Measurements from ENCODE around the gene AVPI1.
A peak's percentile ranks its signal among the peaks of the same experiment; 100 is the strongest.
"Not testable (repeated sequence)": the region's sequence is repeated elsewhere in the genome, so short reads cannot be mapped to it uniquely, and the experiment has no call there.

Gene AVPI1

DNA sequence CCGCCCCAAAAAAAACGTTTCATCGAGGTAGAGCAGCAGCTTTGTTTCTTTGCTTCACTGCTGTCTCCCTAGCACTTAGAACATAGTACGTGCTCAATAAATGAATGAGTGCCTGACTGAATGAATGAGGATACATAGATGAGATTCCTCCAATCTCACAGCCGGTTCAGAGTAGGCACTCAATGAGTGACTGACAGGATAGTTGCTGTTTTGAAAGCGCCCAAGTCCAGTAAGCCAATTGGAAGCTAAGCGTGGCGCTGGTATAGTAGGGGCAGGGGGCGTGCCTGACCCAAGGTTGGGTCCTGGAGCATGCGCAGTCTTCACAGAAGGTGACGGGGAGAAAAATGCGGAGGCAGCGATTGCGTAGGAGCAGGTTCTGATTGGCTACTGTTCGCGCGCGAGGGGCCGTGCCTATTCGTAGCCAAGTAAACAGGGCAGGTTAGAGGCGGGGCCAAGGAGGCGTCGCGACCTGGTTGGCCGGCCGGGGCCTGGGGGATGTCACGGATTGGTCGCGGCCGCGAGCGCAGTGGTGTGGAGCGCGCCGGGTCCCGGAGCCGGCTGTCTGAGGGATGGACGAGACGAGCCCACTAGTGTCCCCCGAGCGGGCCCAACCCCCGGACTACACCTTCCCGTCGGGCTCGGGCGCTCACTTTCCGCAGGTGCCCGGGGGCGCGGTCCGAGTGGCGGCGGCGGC is 46.7 kb downstream of the AVPI1 start, which contains the start of gene PI4K2A:
Gene PI4K2A, plus strand, starts transcription at position 498 of the 694 bp plus-strand sequence. Its CDS starts 72 bp downstream, at position 570.
- DNase-seq, result peak; percentile 98

DNA sequence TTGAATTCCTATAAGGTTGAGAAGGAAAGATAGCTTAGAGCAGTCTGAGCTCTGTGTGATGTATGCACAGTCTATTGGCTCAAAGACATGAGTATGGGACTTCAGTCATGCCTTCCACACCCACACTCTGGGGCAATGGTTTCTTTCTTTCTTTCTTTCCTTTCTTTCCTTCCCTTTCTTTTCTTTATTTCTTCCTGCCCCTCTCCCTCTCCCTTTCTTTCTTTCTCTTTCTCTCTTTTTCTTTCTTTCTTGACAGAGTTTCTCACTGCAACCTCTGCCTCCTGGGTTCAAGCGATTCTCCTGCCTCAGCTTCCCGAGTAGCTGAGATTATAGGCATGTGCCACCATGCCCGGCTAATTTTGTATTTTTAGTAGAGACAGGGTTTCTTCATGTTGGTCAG is 48.0 kb downstream of the AVPI1 start:
- not testable (repeated sequence) for DNase-seq

- no peak for DNase-seq
These were observed 51.5 kb downstream of the AVPI1 start for GRCh38 chr10:97635577-97635976.

DNA sequence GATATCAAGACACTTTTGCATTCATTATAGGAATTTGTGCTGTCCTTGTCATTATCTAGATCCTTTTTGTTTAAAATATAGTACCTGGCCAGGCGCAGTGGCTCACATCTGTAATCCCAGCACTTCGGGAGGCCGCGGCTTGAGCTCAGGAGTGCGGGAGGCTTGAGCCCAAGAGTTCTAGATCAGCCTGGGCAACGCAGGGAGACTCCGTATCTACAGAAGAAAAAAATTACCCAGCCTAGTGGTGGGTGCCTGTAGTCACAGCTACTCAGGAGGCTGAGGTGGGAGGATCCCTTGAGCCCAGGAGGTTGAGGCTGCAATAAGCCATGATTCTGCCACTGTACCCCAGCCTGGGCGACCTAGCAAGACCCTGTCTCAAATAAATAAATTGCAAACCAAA is 53.1 kb downstream of the AVPI1 start:
- DNase-seq, result no peak

GRCh38 chr10:97632949-97633884 is 53.8 kb downstream of the AVPI1 start, which contains the start of gene MORN4:
Gene MORN4 (minus strand): TSS chr10:97633500. CDS start chr10:97619653, 13,847 bp downstream.
- peak; percentile 89 for DNase-seq

- no peak for DNase-seq
These were observed 55.9 kb downstream of the AVPI1 start for GRCh38 chr10:97631098-97631497.

GRCh38 chr10:97629289-97629688 is 57.8 kb downstream of the AVPI1 start:
- DNase-seq, result no peak

- DNase-seq, result no peak
These were observed 58.8 kb downstream of the AVPI1 start for GRCh38 chr10:97628228-97628627.

GRCh38 chr10:97627731-97628130 is 59.3 kb downstream of the AVPI1 start:
- no peak for DNase-seq
